A673 (cell line): Measurements from ENCODE around the gene GLYATL3. TPM values are rescaled to one million over a fixed set of nuclear protein-coding genes. Genes with fewer than 3 reads are reported as not detected.

Experiments
- BruUV-seq: library from RNA; stranded (reverse); fragments of 400-500 nt; replicated peaks from 2 replicates; lab custom pipeline; 2021; lab: Mats Ljungman, UMichigan
- CTCF ChIA-PET: fragments of 300-600 bp; sonication (Branson Sonifier 250); formaldehyde crosslinking; loops from one replicate; lab custom pipeline; 2022; ENCODE audit warnings: antibody characterized with exemption; lab: Charles Lee
- POLR2A ChIA-PET: fragments of 300-600 bp; sonication (Branson Sonifier 250); formaldehyde crosslinking; loops from one replicate; lab custom pipeline; 2022; ENCODE audit warnings: antibody characterized with exemption; ENCODE audit not compliant: low non-redundant PET; lab: Charles Lee
- DNase-seq: peaks from one replicate; pipeline ENCODE4 v3.0.0-alpha.2; 2015; ENCODE audit warnings: low spot score
- H3K27ac ChIP-seq: fragments of 200-600 bp; sonication (generic); 2 replicates; pipeline ENCODE4 v1.5.1; 2016; ENCODE audit warnings: mixed run types, low read depth, mild to moderate bottlenecking, mixed read lengths, antibody characterized with exemption, low read length; ENCODE audit not compliant: poor library complexity, severe bottlenecking
- H3K27me3 ChIP-seq: fragments of 200-600 bp; sonication (generic); replicated peaks from 2 replicates; pipeline ENCODE4 v1.6.1; 2017; ENCODE audit warnings: mixed run types, low read depth, mild to moderate bottlenecking, mixed read lengths, antibody characterized with exemption, low read length; ENCODE audit not compliant: insufficient read depth, poor library complexity
- H3K36me3 ChIP-seq: fragments of 200-600 bp; sonication (generic); 2 replicates; pipeline ENCODE4 v1.6.1; 2016; ENCODE audit warnings: mixed run types, mild to moderate bottlenecking, mixed read lengths, antibody characterized with exemption, low read length; ENCODE audit not compliant: insufficient read depth, poor library complexity, severe bottlenecking
- H3K4me1 ChIP-seq: fragments of 200-600 bp; sonication (generic); 2 replicates; pipeline ENCODE4 v1.6.1; 2017; ENCODE audit warnings: mixed run types, mild to moderate bottlenecking, mixed read lengths, antibody characterized with exemption, low read length; ENCODE audit not compliant: insufficient read depth, poor library complexity, severe bottlenecking
- H3K4me3 ChIP-seq: fragments of 200-600 bp; sonication (generic); 2 replicates; pipeline ENCODE4 v1.5.1; 2016; ENCODE audit warnings: low read depth, mixed run types, mild to moderate bottlenecking, mixed read lengths, low read length; ENCODE audit not compliant: poor library complexity, severe bottlenecking
- H3K9me3 ChIP-seq: fragments of 200-600 bp; sonication (generic); 2 replicates; pipeline ENCODE4 v1.6.1; 2016; ENCODE audit warnings: mixed run types, low read depth, mild to moderate bottlenecking, mixed read lengths, antibody characterized with exemption, low read length; ENCODE audit not compliant: poor library complexity, severe bottlenecking
- CTCF ChIP-seq: fragments of 300-800, 200-600 bp; sonication (generic); conservative IDR thresholded peaks from 2 replicates; pipeline ENCODE4 v1.5.1; 2017; ENCODE audit warnings: low read depth, mild to moderate bottlenecking, antibody characterized with exemption, low read length, moderate library complexity, mixed read lengths
- EZH2 ChIP-seq: fragments of 200-600 bp; sonication (generic); IDR thresholded peaks from 2 replicates; pipeline ENCODE4 v1.6.1; 2017; ENCODE audit warnings: borderline replicate concordance, low read depth, mild to moderate bottlenecking, mixed read lengths, antibody characterized with exemption, low read length; ENCODE audit not compliant: poor library complexity, severe bottlenecking
- intact Hi-C: fragments of 100-400 bp; cut with micrococcal nuclease; formaldehyde crosslinking; loops from one replicate; pipeline ENCODE4 v1.10.0; 2022; ENCODE audit not compliant: unreplicated experiment
- total RNA-seq: library from RNA; stranded (reverse); gene quantifications from 2 replicates; pipeline ENCODE4 v1.2.3, GENCODE V29; 2021

Gene GLYATL3
- total RNA-seq, 1 experiment from 2014 or later: not detected

- no TSS peak for BruUV-seq
- Histone ChIP-seq H3K27me3 (no peaks in the 10 kb centered on the region), H3K9me3 (no peaks in the 10 kb centered on the region), H3K4me3 (no peak overlapping the region), H3K27ac (no peak overlapping the region), H3K4me1 (no peaks in the 10 kb centered on the region), H3K36me3 (no peaks in the 10 kb centered on the region)
- no peak for DNase-seq
- intact Hi-C loops: no loop called here
- ChIA-PET CTCF (no interaction called here), POLR2A (no interaction called here)
- no peak for TF ChIP-seq EZH2
- TF ChIP-seq CTCF: no peak
These were observed 26.9 kb downstream of the GLYATL3 start for GRCh38 chr6:49526598-49526997.

- H3K9me3 ChIP-seq: no peaks in the 10 kb centered on the region
- H3K4me3 ChIP-seq: no peak overlapping the region
- POLR2A ChIA-PET: no interaction called here
- no peaks in the 10 kb centered on the region for H3K36me3 ChIP-seq
- H3K27me3 ChIP-seq: no peaks in the 10 kb centered on the region
- no peak overlapping the region for H3K27ac ChIP-seq
- TF ChIP-seq CTCF: no peak
- no peak for TF ChIP-seq EZH2
- CTCF ChIA-PET: no interaction called here
- H3K4me1 ChIP-seq: peaks cover 1% of the 10 kb centered on the region
- BruUV-seq: no TSS peak
- no peak for DNase-seq
- intact Hi-C loops: no loop called here
These were observed 27.6 kb downstream of the GLYATL3 start for GRCh38 chr6:49527320-49527719.

- TF ChIP-seq CTCF (no peak), EZH2 (no peak)
- Histone ChIP-seq H3K9me3 (no peaks in the 10 kb centered on the region), H3K4me3 (no peak overlapping the region), H3K36me3 (no peaks in the 10 kb centered on the region), H3K27ac (no peak overlapping the region), H3K4me1 (peaks cover 7% of the 10 kb centered on the region), H3K27me3 (no peaks in the 10 kb centered on the region)
- BruUV-seq: no TSS peak
- intact Hi-C loops: no loop called here
- ChIA-PET POLR2A (no interaction called here), CTCF (no interaction called here)
- DNase-seq: no peak
These were observed 28.8 kb downstream of the GLYATL3 start for GRCh38 chr6:49528571-49528970.
